Effector memory CD4-positive, alpha-beta T cell (primary cell): ENCODE results near the gene MRPL27.
A peak's percentile ranks its signal among the peaks of the same experiment; 100 is the strongest.

Experiments used
- DNase-seq, 3 donors: peaks; one replicate each; pipeline ENCODE4 v3.0.0-alpha.2; 2020
- H3K27ac ChIP-seq: 2 replicates; pipeline ENCODE4 v1.7.0; 2013; ENCODE audit warnings: mild to moderate bottlenecking, low read length, moderate library complexity; ENCODE audit not compliant: insufficient read depth, poor library complexity, severe bottlenecking
- H3K27me3 ChIP-seq: replicated peaks from 2 replicates; pipeline ENCODE4 v1.7.0; 2013; ENCODE audit warnings: mild to moderate bottlenecking, low read length; ENCODE audit not compliant: insufficient read depth, control insufficient read depth, poor library complexity, severe bottlenecking
- H3K36me3 ChIP-seq: 2 replicates; pipeline ENCODE4 v1.7.0; 2013; ENCODE audit warnings: mild to moderate bottlenecking, low read length, moderate library complexity; ENCODE audit not compliant: control insufficient read depth, insufficient read depth
- H3K4me1 ChIP-seq: 2 replicates; pipeline ENCODE4 v1.7.0; 2013; ENCODE audit warnings: low read length, mild to moderate bottlenecking; ENCODE audit not compliant: control insufficient read depth, insufficient read depth, poor library complexity, severe bottlenecking
- H3K4me3 ChIP-seq: 2 replicates; pipeline ENCODE4 v1.7.0; 2013; ENCODE audit warnings: low read length, low read depth, mild to moderate bottlenecking; ENCODE audit not compliant: insufficient read depth, poor library complexity, severe bottlenecking
- H3K9me3 ChIP-seq: 2 replicates; pipeline ENCODE4 v1.7.0; 2013; ENCODE audit warnings: mild to moderate bottlenecking, low read length, moderate library complexity; ENCODE audit not compliant: control insufficient read depth

MRPL27 gene

GRCh38 chr17:50361561-50362480, 11.2 kb downstream of the MRPL27 start:
- Histone ChIP-seq H3K4me1 (peaks cover 4% of the 10 kb centered on the region), H3K36me3 (peaks cover 45% of the 10 kb centered on the region), H3K27ac (no peak overlapping the region), H3K9me3 (no peaks in the 10 kb centered on the region), H3K27me3 (no peaks in the 10 kb centered on the region), H3K4me3 (no peak overlapping the region)
- peak; percentile 19 to 37 (median 24) for DNase-seq

DNA sequence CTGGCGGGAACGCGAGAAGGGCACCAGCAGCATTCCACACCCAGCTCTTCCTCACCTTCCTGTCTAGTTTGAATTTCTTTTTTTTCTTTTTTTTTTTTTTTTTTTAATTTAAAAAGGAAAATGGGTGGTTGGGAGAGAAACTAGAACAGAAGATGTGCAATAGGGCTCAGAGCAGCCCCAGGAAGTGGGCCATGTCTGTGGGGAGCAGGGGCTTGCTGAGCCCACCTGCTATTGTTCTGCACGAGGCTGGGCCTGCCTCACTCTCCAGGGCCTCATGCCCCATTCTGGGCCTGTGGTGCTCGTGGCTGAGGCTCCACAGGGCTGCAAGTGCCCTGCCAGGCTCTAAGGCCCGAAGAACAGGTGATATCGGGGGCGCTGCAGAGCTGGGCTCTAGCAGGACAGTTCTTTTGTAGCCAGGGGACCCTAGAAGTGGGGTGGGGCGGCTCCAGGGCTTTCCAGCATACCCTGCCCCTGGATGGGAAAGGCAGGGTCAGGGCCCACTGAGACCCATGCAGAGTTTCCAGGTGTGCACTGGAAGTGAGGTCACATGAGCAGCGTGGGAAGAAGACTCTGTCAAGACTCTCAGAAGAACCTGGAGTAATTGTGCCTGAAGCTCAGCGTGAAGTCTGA, 12.4 kb downstream of the MRPL27 start:
- no peaks in the 10 kb centered on the region for H3K27me3 ChIP-seq
- no peaks in the 10 kb centered on the region for H3K9me3 ChIP-seq
- no peak for DNase-seq
- peaks cover 45% of the 10 kb centered on the region for H3K36me3 ChIP-seq
- H3K4me3 ChIP-seq, result no peak overlapping the region
- H3K27ac ChIP-seq, result no peak overlapping the region
- peaks cover 4% of the 10 kb centered on the region for H3K4me1 ChIP-seq

GRCh38 chr17:50359998-50360461, 13.0 kb downstream of the MRPL27 start:
- no peaks in the 10 kb centered on the region for H3K27me3 ChIP-seq
- no peak for DNase-seq
- H3K36me3 ChIP-seq, result peaks cover 47% of the 10 kb centered on the region
- peaks cover 4% of the 10 kb centered on the region for H3K4me1 ChIP-seq
- H3K27ac ChIP-seq, result no peak overlapping the region
- H3K9me3 ChIP-seq, result no peaks in the 10 kb centered on the region
- H3K4me3 ChIP-seq, result no peak overlapping the region

DNA sequence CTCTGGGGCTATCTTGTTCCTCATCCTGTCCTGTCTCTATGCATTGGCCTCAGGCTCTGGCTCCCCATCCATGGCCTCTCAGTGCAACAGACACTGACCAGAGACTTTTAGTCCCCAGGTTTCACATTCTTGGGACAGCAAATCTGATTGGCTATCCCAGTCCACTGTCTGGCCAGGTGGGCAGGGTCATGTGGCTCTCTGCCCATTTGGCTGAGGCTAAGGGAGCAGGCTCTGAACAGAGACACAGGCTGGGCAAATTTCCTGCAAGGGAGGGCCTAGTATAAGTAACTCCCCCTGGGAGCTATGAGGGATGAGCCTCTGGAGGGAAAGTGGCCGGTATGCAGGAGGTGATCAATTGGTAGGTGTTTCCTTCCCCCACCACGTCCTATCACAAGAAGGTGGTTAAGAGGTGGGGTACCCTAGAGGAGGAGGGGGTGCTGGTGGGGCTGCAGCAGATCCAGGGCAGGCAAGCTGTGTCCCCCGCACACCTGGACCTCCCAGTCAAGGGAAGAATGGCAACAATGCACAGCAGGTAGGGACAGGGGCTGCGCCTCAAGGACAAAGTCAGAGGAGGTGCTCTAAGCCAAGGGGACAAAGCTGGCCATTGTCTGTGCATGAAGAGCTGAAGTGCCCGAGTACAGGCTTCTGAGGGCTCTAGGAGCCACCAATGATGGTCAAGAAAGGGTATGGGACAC, 13.8 kb downstream of the MRPL27 start:
- no peak for DNase-seq
- no peaks in the 10 kb centered on the region for H3K9me3 ChIP-seq
- no peaks in the 10 kb centered on the region for H3K27me3 ChIP-seq
- no peak overlapping the region for H3K27ac ChIP-seq
- peaks cover 53% of the 10 kb centered on the region for H3K36me3 ChIP-seq
- no peak overlapping the region for H3K4me3 ChIP-seq
- H3K4me1 ChIP-seq, result peaks cover 4% of the 10 kb centered on the region

- peaks cover 4% of the 10 kb centered on the region for H3K4me1 ChIP-seq
- peaks cover 56% of the 10 kb centered on the region for H3K36me3 ChIP-seq
- no peaks in the 10 kb centered on the region for H3K27me3 ChIP-seq
- DNase-seq, result no peak
- H3K4me3 ChIP-seq, result no peak overlapping the region
- H3K27ac ChIP-seq, result no peak overlapping the region
- no peaks in the 10 kb centered on the region for H3K9me3 ChIP-seq
Measured at GRCh38 chr17:50358177-50358576, 14.8 kb downstream of the MRPL27 start.

GRCh38 chr17:50356892-50357510, 16.0 kb downstream of the MRPL27 start:
- H3K27ac ChIP-seq, result no peak overlapping the region
- no peak for DNase-seq
- H3K4me3 ChIP-seq, result no peak overlapping the region
- no peaks in the 10 kb centered on the region for H3K4me1 ChIP-seq
- H3K36me3 ChIP-seq, result peaks cover 56% of the 10 kb centered on the region
- no peaks in the 10 kb centered on the region for H3K27me3 ChIP-seq
- H3K9me3 ChIP-seq, result no peaks in the 10 kb centered on the region

GRCh38 chr17:50356418-50356817, 16.6 kb downstream of the MRPL27 start:
- Histone ChIP-seq H3K9me3 (no peaks in the 10 kb centered on the region), H3K4me3 (no peak overlapping the region), H3K27ac (no peak overlapping the region), H3K27me3 (no peaks in the 10 kb centered on the region), H3K4me1 (no peaks in the 10 kb centered on the region), H3K36me3 (peaks cover 56% of the 10 kb centered on the region)
- DNase-seq, result no peak

DNA sequence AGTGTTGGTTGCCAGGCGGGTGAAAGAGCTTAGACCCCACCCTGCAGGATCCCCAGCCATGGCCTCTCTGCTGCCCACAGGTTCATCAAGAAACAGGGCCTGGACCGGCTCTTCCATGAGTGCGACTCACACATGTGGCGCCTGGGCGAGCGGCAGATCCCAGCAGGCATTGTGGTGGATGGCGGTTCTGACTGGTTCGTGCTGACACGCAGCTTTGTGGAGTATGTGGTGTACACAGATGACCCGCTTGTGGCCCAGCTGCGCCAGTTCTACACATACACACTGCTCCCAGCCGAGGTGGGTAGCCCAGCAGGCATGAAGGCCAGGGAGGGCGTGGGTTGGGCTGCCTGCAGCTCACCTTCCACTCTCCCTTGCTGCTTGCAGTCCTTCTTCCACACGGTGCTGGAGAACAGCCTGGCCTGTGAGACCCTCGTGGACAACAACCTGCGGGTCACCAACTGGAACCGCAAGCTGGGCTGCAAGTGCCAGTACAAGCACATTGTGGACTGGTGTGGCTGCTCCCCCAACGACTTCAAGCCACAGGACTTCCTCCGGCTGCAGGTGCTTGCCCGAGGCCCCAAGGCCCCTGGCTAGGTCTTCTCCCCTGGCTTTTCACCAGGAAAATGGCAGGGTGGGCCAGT, 17.2 kb downstream of the MRPL27 start:
- no peak overlapping the region for H3K4me3 ChIP-seq
- DNase-seq, result no peak
- H3K4me1 ChIP-seq, result no peaks in the 10 kb centered on the region
- no peaks in the 10 kb centered on the region for H3K9me3 ChIP-seq
- peaks cover 56% of the 10 kb centered on the region for H3K36me3 ChIP-seq
- H3K27me3 ChIP-seq, result no peaks in the 10 kb centered on the region
- no peak overlapping the region for H3K27ac ChIP-seq

- Histone ChIP-seq H3K27ac (no peak overlapping the region), H3K36me3 (peaks cover 56% of the 10 kb centered on the region), H3K9me3 (no peaks in the 10 kb centered on the region), H3K27me3 (no peaks in the 10 kb centered on the region), H3K4me1 (no peaks in the 10 kb centered on the region), H3K4me3 (no peak overlapping the region)
- no peak for DNase-seq
Measured at GRCh38 chr17:50355336-50355700, 17.7 kb downstream of the MRPL27 start.
